Nephron progenitor cell (in vitro differentiated cells): Measurements from ENCODE around the gene CDC42BPA.

Experiments
- DNase-seq: peaks from one replicate; pipeline ENCODE4 v3.0.0; 2021
- H3K27ac Mint-ChIP-seq: 2 replicates; pipeline ENCODE4 v1.8.0; 2021; ENCODE audit warnings: mild to moderate bottlenecking, moderate library complexity, mixed read lengths
- H3K27me3 Mint-ChIP-seq: 2 replicates; pipeline ENCODE4 v1.8.0; 2021; ENCODE audit warnings: mild to moderate bottlenecking, low read depth, mixed read lengths; ENCODE audit not compliant: poor library complexity
- H3K36me3 Mint-ChIP-seq: 2 replicates; pipeline ENCODE4 v1.8.0; 2021; ENCODE audit warnings: low read depth, mixed read lengths
- H3K4me1 Mint-ChIP-seq: 2 replicates; pipeline ENCODE4 v1.8.0; 2021; ENCODE audit warnings: mixed read lengths
- H3K4me3 Mint-ChIP-seq: 2 replicates; pipeline ENCODE4 v1.8.0; 2021; ENCODE audit warnings: mild to moderate bottlenecking, moderate library complexity, mixed read lengths
- H3K9me3 Mint-ChIP-seq: 2 replicates; pipeline ENCODE4 v1.8.0; 2021; ENCODE audit warnings: mild to moderate bottlenecking, moderate library complexity, mixed read lengths
- TF ChIP-seq, protein P1 (sequence below): fragments of 200-600 bp; sonication (generic); IDR thresholded peaks from 2 replicates; pipeline ENCODE4 v1.5.0; 2021; ENCODE audit warnings: antibody characterized with exemption

The CDC42BPA gene

DNA sequence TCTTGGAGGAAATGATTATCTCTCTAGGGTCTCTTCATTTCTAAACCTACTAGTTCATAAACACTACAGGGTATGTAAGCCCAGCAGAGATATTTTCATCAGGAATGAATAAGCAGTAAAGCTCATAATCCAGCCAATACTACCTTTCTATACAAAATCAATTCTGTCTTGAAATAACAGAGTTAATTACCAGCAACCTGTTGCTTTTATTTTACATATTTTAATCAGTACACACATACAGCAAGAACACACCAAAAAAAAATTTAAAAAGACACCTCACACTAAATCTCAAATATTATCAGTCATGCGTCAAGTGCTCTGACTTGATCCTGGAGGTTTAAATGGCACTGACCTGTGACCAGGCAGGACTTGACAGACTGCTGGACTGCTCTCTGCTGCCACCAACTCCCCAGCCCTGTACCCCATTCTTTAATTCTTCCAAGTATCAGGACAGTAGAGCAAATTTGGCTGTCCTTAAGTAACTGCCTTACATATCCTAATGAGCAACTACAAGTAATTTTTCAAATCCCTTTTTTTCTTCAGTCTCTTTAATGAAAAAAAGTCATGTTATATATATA lies 98.5 kb downstream of the CDC42BPA start:
- no peak for DNase-seq

GRCh38 chr1:227218870-227219573 lies 99.3 kb downstream of the CDC42BPA start:
- H3K27ac Mint-ChIP-seq, result peak overlapping the region; percentile 68
- no peak for DNase-seq
- no peaks in the 10 kb centered on the region for H3K27me3 Mint-ChIP-seq
- H3K36me3 Mint-ChIP-seq, result peaks cover 6% of the 10 kb centered on the region
- no peaks in the 10 kb centered on the region for H3K9me3 Mint-ChIP-seq
- H3K4me3 Mint-ChIP-seq, result no peak overlapping the region
- H3K4me1 Mint-ChIP-seq, result peaks cover 22% of the 10 kb centered on the region
- TF ChIP-seq, protein P1, sequence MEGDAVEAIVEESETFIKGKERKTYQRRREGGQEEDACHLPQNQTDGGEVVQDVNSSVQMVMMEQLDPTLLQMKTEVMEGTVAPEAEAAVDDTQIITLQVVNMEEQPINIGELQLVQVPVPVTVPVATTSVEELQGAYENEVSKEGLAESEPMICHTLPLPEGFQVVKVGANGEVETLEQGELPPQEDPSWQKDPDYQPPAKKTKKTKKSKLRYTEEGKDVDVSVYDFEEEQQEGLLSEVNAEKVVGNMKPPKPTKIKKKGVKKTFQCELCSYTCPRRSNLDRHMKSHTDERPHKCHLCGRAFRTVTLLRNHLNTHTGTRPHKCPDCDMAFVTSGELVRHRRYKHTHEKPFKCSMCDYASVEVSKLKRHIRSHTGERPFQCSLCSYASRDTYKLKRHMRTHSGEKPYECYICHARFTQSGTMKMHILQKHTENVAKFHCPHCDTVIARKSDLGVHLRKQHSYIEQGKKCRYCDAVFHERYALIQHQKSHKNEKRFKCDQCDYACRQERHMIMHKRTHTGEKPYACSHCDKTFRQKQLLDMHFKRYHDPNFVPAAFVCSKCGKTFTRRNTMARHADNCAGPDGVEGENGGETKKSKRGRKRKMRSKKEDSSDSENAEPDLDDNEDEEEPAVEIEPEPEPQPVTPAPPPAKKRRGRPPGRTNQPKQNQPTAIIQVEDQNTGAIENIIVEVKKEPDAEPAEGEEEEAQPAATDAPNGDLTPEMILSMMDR, result no peak

More for the DNA sequence above, 98.5 kb downstream of the CDC42BPA start:
- TF ChIP-seq, protein P1, result no peak
- no peaks in the 10 kb centered on the region for H3K27me3 Mint-ChIP-seq
- peaks cover 6% of the 10 kb centered on the region for H3K36me3 Mint-ChIP-seq
- peak overlapping the region; percentile 83 for H3K27ac Mint-ChIP-seq
- peaks cover 22% of the 10 kb centered on the region for H3K4me1 Mint-ChIP-seq
- H3K4me3 Mint-ChIP-seq, result no peak overlapping the region
- H3K9me3 Mint-ChIP-seq, result no peaks in the 10 kb centered on the region

DNA sequence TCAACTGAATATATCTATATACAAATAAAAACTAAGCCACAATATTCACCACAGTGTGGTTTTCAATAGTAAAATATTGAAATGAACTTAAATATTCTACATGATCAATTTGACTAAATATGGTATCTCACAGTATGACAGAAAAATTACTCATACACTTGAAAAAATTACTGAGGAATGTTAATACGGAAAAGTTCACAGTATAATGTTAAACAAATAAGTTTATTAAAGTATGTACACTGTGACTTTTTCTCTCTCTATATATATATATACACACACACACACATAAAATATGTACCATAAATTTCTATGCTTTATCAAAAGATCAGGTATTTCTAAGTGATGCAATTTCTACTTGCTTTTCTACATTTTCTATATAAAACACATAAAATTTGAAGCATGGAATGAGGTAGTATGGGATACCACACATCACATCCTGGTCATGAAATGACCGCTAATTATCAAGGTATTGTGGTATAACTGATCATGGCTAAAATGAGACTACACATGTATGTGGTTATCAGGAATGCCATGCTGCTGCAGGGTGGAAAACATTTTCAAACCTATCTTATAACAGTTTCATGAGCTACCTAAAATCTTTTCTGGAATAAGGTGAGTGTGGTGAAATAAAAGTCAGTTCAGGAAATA lies 102.3 kb downstream of the CDC42BPA start:
- H3K27ac Mint-ChIP-seq, result no peak overlapping the region
- H3K4me1 Mint-ChIP-seq, result peaks cover 15% of the 10 kb centered on the region
- no peak overlapping the region for H3K4me3 Mint-ChIP-seq
- no peaks in the 10 kb centered on the region for H3K27me3 Mint-ChIP-seq
- TF ChIP-seq, protein P1, result no peak
- DNase-seq, result no peak
- no peaks in the 10 kb centered on the region for H3K9me3 Mint-ChIP-seq
- peaks cover 13% of the 10 kb centered on the region for H3K36me3 Mint-ChIP-seq

DNA sequence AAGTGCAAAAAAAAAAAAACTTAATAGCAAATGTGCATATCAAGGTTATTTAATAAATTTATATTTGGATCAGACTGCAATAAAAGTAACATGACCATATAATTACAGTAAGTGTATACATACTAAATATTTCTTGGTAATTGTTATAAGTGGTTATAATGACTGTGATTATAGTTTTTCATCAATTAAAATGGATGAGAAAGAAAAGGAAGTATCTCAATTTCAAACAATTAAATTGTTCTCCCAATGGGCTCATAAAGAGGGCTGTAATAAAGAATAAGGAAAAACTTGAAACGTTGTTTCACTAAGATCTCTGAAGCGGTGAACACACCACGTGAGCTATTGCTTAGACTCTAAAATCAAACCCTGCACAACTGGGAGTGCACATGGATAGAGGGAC lies 104.1 kb downstream of the CDC42BPA start:
- peaks cover 3% of the 10 kb centered on the region for H3K4me1 Mint-ChIP-seq
- H3K9me3 Mint-ChIP-seq, result peaks cover 6% of the 10 kb centered on the region
- H3K36me3 Mint-ChIP-seq, result peaks cover 26% of the 10 kb centered on the region
- TF ChIP-seq, protein P1, result no peak
- DNase-seq, result no peak
- H3K27me3 Mint-ChIP-seq, result no peaks in the 10 kb centered on the region
- no peak overlapping the region for H3K4me3 Mint-ChIP-seq
- H3K27ac Mint-ChIP-seq, result no peak overlapping the region

DNA sequence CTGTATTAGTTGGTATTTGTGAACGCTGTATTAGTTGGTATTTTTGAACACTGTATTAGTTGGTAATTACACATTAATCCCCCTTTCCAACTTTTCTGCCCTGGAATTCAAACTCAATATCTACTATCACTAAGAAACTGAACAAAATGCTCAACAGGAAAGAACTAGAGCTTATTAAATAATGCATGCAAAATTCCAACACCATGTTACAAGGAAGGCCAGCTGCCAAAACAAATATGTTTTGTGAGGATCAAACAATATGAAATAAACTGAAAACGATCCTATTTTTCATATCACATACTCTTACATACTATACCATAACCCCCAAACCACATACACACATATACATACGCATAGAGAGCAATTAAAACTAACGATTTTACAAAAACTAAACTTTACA lies 104.9 kb downstream of the CDC42BPA start:
- TF ChIP-seq, protein P1, result no peak
- peaks cover 26% of the 10 kb centered on the region for H3K36me3 Mint-ChIP-seq
- H3K27me3 Mint-ChIP-seq, result no peaks in the 10 kb centered on the region
- DNase-seq, result no peak
- no peaks in the 10 kb centered on the region for H3K4me1 Mint-ChIP-seq
- peaks cover 6% of the 10 kb centered on the region for H3K9me3 Mint-ChIP-seq
- H3K27ac Mint-ChIP-seq, result no peak overlapping the region
- H3K4me3 Mint-ChIP-seq, result no peak overlapping the region
